Mucosa of stomach (tissue), 1 donor: ENCODE results near the gene ZBTB25.
"Not testable (repeated sequence)": the region's sequence is repeated elsewhere in the genome, so short reads cannot be mapped to it uniquely, and the experiment has no call there.

ENCODE experiments used
- H3K27me3 ChIP-seq: one replicate; pipeline ENCODE4 v1.7.0; 2013; ENCODE audit warnings: mild to moderate bottlenecking, low read length; ENCODE audit not compliant: control insufficient read depth, insufficient read depth
- H3K36me3 ChIP-seq: one replicate; pipeline ENCODE4 v1.7.0; 2013; ENCODE audit warnings: low read length; ENCODE audit not compliant: control insufficient read depth, insufficient read depth
- H3K4me1 ChIP-seq: one replicate; pipeline ENCODE4 v1.7.0; 2013; ENCODE audit warnings: mild to moderate bottlenecking, low read length; ENCODE audit not compliant: control insufficient read depth, insufficient read depth
- H3K4me3 ChIP-seq: one replicate; pipeline ENCODE4 v1.7.0; 2013; ENCODE audit warnings: low read length
- H3K9ac ChIP-seq: one replicate; pipeline ENCODE4 v1.7.0; 2013; ENCODE audit warnings: mild to moderate bottlenecking, low read length, moderate library complexity
- H3K9me3 ChIP-seq: one replicate; pipeline ENCODE4 v1.7.0; 2013; ENCODE audit warnings: mild to moderate bottlenecking, low read length, moderate library complexity; ENCODE audit not compliant: control insufficient read depth
- donor health status: Pancreatic carcinoma.

ZBTB25 gene

DNA sequence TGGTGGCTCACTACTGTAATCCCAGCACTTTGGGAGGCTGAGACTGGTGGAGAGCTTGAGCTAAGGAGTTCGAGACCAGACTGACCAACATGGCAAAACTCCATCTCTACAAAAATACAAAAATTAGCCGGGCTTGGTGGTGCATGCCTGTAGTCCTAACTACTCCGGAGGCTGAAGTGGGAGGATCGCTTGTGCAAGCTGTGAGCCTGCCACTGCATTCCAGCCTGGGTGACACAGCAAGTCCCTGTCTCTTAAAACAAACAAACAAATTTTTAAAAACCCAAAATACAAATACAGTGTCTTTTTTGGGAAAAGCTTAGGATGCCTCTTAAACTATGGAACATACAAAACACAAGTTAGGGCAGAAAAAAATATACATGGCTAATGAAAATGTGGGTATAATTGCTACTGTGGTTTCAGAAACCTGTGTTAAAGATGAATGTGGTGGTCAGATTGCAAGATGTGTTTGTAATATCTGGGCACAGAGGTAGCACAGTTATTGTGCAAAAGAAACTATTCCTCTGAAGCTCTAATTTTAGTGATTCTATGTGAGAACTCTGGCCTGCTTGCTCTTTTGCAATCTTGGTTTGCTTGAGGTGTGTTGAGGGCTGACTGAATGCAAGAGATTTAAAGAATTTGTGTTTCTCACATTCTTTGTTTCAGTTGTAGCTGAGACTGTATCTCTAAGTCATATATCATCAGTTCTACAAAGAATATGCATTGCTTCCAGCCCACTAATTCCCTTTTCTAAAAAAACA is 33.0 kb upstream of the ZBTB25 start:
- H3K9ac ChIP-seq, result no peak overlapping the region

DNA sequence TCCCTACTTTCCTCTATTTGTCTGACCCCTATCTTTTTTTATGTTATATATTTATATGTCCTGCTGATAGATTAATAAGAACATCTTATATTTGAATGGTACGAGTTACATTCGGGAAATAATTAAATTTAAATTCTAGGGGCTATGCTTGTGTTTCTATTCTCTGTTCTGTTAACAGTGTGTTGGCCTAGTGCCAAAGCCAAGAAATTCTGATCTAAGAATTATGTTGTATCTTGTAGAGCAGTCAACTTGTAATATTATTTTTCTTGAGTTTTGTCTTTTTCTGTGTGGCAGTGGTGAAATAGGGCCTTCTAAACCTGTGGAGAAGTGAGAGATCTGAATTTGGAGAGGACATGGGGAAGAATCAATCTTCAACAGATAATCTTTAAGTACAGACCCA is 27.9 kb upstream of the ZBTB25 start:
- H3K27me3 ChIP-seq, result no peaks in the 10 kb centered on the region
- no peak overlapping the region for H3K9ac ChIP-seq
- no peaks in the 10 kb centered on the region for H3K4me1 ChIP-seq
- no peaks in the 10 kb centered on the region for H3K36me3 ChIP-seq
- no peak overlapping the region for H3K4me3 ChIP-seq
- H3K9me3 ChIP-seq, result no peaks in the 10 kb centered on the region

More for the DNA sequence above, 33.0 kb upstream of the ZBTB25 start:
- Histone ChIP-seq H3K9me3 (no peaks in the 10 kb centered on the region), H3K36me3 (no peaks in the 10 kb centered on the region), H3K4me1 (peaks cover 10% of the 10 kb centered on the region), H3K4me3 (no peak overlapping the region), H3K27me3 (peaks cover 10% of the 10 kb centered on the region)

DNA sequence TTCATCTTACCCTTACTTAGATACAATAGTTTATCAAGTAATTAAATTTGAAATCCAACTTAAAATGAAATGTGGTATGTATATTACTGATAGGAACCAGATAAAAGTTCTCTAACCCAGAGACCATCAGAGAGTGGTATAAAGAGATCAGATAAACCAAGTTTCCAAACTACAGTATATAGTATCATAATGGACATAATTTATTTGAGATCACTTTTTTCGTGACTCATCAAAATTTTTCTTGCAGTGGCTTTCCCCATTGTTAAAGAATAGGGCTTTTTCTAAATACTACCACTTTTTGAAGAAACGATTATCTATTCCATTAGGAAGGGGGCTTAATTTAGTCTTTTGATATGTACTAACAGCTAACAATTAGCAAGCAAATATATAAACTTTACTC is 21.7 kb upstream of the ZBTB25 start:
- Histone ChIP-seq H3K4me1 (no peaks in the 10 kb centered on the region), H3K4me3 (no peak overlapping the region), H3K36me3 (no peaks in the 10 kb centered on the region), H3K9me3 (no peaks in the 10 kb centered on the region), H3K27me3 (no peaks in the 10 kb centered on the region), H3K9ac (no peak overlapping the region)

DNA sequence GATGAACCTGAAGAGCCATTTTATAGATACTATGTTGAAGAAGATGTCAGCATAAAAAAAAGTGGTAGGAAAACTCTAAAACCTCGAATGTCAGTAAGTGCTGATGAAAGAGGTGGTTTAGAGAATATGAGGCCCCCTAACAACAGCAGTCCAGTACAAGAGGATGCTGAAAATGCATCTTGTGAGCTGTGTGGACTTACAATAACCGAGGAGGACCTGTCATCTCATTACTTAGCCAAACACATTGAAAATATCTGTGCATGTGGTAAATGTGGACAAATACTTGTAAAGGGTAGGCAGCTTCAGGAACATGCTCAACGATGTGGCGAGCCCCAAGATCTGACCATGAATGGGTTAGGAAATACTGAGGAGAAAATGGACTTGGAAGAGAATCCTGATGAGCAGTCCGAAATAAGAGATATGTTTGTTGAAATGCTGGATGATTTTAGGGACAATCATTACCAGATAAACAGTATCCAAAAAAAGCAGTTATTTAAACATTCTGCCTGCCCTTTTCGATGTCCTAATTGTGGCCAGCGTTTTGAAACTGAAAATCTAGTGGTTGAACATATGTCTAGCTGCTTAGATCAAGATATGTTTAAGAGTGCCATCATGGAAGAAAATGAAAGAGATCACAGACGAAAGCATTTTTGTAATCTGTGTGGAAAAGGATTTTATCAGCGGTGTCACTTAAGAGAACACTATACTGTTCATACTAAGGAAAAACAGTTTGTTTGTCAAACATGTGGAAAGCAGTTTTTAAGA is 19.1 kb upstream of the ZBTB25 start:
- Histone ChIP-seq H3K4me3 (no peak overlapping the region), H3K27me3 (no peaks in the 10 kb centered on the region), H3K9ac (no peak overlapping the region), H3K4me1 (no peaks in the 10 kb centered on the region), H3K36me3 (no peaks in the 10 kb centered on the region), H3K9me3 (no peaks in the 10 kb centered on the region)

DNA sequence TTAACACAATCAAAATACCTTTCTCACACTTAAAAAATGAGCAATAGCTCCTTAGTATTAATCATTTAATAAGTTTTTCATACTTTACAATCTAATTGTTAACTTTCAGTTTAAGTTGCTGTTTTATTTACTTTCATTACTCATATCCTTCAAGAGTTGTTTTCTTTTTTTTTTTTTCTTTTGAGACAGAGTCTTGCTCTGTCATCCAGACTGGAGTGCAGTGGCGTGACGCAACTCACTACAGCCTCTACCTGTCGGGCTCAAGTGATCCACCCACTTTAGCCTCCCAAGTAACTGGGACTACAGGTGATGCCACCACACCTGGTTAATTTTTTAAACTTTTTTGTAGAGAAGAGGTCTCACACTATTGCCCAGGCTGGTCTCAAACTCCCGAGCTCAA is 17.1 kb upstream of the ZBTB25 start:
- Histone ChIP-seq H3K9ac (no peak overlapping the region), H3K9me3 (no peaks in the 10 kb centered on the region), H3K4me1 (no peaks in the 10 kb centered on the region), H3K27me3 (no peaks in the 10 kb centered on the region), H3K36me3 (no peaks in the 10 kb centered on the region), H3K4me3 (no peak overlapping the region)

DNA sequence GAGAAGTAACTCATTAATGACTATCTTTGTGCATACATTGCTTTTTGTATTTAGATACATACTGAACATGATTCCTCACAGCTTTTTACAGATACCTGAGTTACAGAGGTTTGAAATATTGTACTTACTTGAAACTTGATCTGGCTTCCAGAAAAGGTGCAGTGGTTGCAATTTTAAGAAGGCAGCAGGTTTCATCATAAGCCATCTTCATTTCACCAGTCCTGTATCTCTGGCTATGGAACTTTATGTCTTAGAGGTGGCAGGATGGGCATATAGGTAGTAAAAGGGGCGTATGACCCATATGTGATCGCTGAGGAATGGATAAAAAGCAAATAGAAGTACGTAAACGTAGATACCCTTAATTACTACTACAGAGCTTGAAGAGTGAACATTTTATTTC is 14.6 kb upstream of the ZBTB25 start:
- Histone ChIP-seq H3K27me3 (no peaks in the 10 kb centered on the region), H3K36me3 (no peaks in the 10 kb centered on the region), H3K9ac (no peak overlapping the region), H3K4me1 (no peaks in the 10 kb centered on the region), H3K4me3 (no peak overlapping the region), H3K9me3 (no peaks in the 10 kb centered on the region)

DNA sequence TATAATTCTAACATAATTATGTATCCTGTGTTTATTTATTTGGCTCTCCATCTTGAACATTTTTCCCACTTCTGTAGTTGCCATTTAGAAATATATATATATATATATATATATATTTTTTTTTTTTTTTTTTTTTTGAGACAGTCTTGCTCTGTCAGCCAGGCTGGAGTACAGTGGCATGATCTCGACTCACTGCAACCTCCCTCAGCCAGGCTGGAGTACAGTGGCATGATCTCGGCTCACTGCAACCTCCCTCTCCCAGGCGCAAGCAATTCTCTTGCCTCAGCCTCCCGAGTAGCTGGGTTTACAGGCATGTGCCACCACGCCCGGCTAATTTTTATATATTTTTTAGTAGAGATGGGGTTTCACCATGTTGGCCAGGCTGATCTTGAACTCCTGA is 14.0 kb upstream of the ZBTB25 start:
- not testable (repeated sequence) for H3K4me3 ChIP-seq, H3K27me3 ChIP-seq, H3K9me3 ChIP-seq, H3K4me1 ChIP-seq, H3K9ac ChIP-seq, H3K36me3 ChIP-seq

DNA sequence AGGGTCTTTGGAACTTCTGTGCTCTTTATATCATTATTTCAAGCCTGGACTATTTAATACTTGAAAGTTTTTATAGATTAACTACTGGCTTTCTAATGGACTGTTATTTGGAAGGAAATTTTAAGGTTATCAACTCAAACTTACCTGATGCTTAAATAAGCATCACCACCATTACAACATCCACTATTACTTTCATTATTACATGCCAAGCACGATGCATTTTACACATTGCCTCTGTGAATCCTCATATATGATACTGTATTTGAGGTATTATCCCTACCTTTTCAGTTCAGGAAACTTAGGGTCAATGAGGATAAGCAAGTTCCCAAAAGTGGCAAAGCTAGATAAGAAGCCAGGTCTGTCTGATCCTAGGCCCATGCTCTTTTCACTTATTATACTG is 13.3 kb upstream of the ZBTB25 start:
- no peaks in the 10 kb centered on the region for H3K9me3 ChIP-seq
- no peak overlapping the region for H3K4me3 ChIP-seq
- H3K36me3 ChIP-seq, result no peaks in the 10 kb centered on the region
- no peaks in the 10 kb centered on the region for H3K27me3 ChIP-seq
- H3K4me1 ChIP-seq, result no peaks in the 10 kb centered on the region
- H3K9ac ChIP-seq, result no peak overlapping the region

DNA sequence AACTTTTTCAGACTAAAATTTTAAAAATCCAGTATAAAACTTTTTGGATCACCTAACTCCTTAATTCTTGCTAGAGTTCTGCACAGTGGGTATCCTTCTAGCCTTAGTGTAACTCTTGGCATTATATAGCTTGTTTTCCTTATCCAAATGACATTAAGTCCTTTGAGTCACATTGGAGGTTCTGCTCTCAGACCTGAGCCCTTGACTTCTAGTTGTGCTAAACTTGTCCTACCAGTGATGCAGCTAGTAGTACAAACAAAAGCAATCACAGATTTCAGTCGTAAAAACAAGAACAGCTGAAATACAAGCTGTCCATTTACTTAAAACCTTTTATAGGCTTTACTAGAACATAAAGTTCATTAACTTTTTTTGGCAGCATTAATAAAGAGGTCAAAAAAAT is 11.4 kb upstream of the ZBTB25 start:
- no peaks in the 10 kb centered on the region for H3K36me3 ChIP-seq
- no peaks in the 10 kb centered on the region for H3K9me3 ChIP-seq
- H3K9ac ChIP-seq, result no peak overlapping the region
- H3K4me1 ChIP-seq, result no peaks in the 10 kb centered on the region
- H3K4me3 ChIP-seq, result no peak overlapping the region
- no peaks in the 10 kb centered on the region for H3K27me3 ChIP-seq

DNA sequence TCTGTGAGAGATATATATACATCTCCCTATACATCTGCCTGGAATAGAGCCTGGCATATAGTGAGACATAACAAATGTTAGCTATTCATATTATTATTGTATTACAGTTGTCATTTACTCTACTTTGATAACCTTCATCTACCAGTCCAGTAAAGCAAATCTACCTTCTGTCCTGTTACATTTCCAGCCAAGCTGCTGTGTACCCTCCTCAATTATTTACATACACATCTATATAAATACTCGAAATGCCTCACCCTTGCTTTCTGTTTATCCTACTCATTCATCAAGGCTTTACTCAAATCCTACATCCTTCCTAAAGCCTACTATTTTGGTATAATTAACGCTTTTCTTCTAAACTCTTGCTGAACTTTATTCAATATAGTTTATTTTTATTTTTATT is 9.6 kb upstream of the ZBTB25 start:
- H3K9ac ChIP-seq, result no peak overlapping the region
- no peaks in the 10 kb centered on the region for H3K27me3 ChIP-seq
- no peak overlapping the region for H3K4me3 ChIP-seq
- H3K4me1 ChIP-seq, result peaks cover 10% of the 10 kb centered on the region
- H3K9me3 ChIP-seq, result no peaks in the 10 kb centered on the region
- no peaks in the 10 kb centered on the region for H3K36me3 ChIP-seq

DNA sequence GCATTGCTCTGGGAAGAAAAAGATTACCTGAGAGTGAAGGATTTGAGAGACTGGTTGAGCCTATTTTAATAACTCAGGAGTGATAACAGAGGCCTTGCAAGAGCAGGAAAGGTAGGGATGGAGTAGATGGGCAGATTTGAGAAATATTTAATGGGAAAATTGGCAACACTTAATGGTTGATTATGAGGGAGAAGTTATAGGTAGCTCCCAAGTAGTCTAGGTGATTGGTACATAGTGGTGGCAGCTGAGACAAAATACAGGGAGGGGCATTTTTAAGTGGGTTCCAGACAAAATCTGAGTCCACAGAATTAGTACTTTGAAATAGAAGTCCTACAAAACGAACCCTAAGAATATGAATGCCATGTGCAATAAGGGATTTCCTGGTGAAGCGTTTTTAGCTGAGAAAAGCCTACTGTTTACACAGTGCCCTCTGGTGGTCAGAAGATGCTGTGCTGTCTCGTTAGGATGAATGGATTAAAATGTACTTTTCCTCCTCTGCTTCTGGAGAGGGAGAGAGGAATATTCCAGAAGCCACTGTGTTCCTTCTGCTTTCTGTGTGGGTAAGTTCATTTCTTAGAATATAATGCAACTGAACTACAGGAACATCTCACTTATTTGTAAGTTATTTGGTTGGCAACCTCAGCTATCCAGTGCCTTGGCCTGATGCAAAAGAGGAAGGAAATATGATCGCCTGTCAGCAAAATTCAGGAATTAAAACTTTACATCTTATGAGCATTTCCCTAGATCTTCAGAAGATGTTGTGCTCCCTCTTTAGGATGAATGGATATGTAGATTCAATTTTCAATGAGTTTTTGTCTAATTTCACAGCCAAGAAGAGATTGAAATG is 7.4 kb upstream of the ZBTB25 start:
- Histone ChIP-seq H3K4me1 (peaks cover 11% of the 10 kb centered on the region), H3K9ac (no peak overlapping the region), H3K36me3 (no peaks in the 10 kb centered on the region), H3K27me3 (no peaks in the 10 kb centered on the region), H3K4me3 (no peak overlapping the region), H3K9me3 (no peaks in the 10 kb centered on the region)

DNA sequence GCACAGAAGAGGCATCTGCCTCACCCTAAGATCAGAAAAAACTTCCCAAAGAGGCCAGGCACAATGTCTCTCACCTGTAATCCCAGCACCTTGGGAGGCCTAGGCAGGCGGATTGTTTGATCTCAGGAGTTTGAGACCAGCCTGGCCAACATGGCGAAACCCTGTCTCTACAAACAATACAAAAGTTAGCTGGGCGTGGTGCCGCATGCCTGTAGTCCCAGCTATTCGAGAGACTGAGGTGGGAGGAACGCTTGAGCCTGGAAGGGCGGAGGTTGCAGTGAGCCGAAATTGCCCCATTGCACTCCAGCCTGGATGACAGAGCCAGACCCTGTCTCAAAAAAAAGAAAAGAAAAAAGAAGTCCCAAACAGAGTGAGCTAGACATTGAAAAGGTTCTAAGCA is 5.4 kb upstream of the ZBTB25 start:
- no peak overlapping the region for H3K4me3 ChIP-seq
- no peaks in the 10 kb centered on the region for H3K9me3 ChIP-seq
- H3K27me3 ChIP-seq, result no peaks in the 10 kb centered on the region
- H3K36me3 ChIP-seq, result no peaks in the 10 kb centered on the region
- H3K4me1 ChIP-seq, result peaks cover 11% of the 10 kb centered on the region
- H3K9ac ChIP-seq, result no peak overlapping the region
